WI38 (cell line): ENCODE measurements around the gene VCX2.
"Not testable (repeated sequence)": the region's sequence is repeated elsewhere in the genome, so short reads cannot be mapped to it uniquely, and the experiment has no call there.

Experiments used
- H3K4me3 ChIP-seq: 2 replicates; pipeline ENCODE4 v1.5.1; 2011; ENCODE audit warnings: low read depth, mild to moderate bottlenecking, control low read depth, low read length
- TF ChIP-seq, protein P1 (sequence below): IDR thresholded peaks from 2 replicates; pipeline ENCODE4 v1.5.1; 2012; ENCODE audit warnings: low read depth, mild to moderate bottlenecking, control low read depth, low read length

The VCX2 gene

DNA sequence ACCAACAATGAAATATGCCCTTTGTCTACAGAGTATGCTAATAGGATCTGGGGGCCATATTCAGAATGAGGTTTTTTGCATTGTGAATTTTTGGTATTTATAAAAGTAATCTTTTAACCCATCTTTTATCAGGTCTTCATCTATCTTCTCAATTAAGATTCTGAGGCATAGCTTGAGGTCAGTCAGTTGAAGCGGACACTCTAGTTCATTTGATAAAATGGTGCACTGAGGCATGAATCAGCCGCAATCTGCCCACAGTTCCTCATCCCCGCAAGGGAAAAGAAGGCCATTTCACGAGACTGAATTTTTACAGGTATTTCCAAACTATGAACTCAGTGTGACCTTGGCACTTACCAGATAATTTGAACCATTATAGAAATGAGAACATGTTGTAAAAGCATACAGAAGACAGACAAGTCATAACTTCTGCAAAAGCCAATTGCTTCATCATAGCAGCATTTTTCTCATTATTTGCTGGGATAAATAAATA is 19.3 kb upstream of the VCX2 start:
- H3K4me3 ChIP-seq, result no peak overlapping the region
- TF ChIP-seq, protein P1, sequence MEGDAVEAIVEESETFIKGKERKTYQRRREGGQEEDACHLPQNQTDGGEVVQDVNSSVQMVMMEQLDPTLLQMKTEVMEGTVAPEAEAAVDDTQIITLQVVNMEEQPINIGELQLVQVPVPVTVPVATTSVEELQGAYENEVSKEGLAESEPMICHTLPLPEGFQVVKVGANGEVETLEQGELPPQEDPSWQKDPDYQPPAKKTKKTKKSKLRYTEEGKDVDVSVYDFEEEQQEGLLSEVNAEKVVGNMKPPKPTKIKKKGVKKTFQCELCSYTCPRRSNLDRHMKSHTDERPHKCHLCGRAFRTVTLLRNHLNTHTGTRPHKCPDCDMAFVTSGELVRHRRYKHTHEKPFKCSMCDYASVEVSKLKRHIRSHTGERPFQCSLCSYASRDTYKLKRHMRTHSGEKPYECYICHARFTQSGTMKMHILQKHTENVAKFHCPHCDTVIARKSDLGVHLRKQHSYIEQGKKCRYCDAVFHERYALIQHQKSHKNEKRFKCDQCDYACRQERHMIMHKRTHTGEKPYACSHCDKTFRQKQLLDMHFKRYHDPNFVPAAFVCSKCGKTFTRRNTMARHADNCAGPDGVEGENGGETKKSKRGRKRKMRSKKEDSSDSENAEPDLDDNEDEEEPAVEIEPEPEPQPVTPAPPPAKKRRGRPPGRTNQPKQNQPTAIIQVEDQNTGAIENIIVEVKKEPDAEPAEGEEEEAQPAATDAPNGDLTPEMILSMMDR, result no peak

DNA sequence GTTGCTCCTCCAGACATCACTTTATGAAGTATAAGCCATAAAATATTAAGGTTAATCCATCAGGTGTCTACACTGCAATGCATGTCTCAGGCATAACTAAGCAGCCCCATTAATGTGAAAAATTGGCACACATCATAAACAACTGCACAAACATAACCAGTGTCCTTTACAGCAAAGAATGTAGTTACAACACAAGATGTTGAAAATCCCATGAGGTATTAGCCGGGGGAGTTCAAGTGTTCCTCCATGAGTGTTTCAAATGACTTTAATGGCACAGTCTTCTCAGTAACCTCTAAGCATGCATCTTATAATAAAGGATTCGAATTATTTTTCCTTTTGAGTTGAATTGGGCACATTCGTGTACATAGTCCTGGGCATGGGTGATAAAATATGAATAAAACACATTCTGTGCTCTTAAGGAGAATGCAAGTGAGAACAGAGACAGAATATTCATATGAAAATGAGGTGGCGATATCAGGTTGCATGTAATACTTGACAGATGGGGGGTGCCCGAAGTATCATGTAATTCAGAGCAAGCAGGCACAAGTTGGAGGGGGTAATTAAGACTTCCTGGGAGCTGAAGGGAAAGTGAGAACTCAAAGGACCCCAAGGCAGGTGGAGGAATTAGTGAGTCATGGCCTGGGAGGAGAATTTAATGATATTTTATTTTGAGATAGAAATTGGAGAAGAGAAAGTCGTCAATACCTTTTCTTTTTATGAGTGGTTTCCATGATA is 18.2 kb upstream of the VCX2 start:
- H3K4me3 ChIP-seq, result no peak overlapping the region
- TF ChIP-seq, protein P1, result no peak

DNA sequence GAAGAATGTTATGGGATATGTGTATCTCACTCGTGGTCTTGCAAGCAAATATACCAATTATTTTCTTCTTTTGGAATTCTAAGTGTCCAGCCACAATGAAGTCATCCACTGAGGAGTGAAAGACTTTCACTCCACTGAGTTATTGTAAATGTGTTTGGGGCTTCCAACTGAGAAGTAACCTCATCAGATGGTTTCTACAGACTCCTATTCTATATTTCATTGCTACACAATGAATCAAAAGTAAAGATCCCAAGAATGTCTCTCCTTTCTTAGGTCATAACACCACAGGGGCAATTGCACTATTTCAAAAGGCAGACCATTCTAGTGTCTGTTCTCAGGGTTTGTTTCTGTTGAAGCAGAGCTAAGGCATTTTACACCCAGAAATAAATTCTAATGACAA is 12.3 kb upstream of the VCX2 start:
- H3K4me3 ChIP-seq, result no peak overlapping the region
- TF ChIP-seq, protein P1, result no peak

- no peak overlapping the region for H3K4me3 ChIP-seq
- TF ChIP-seq, protein P1, result no peak
These were observed 8.6 kb upstream of the VCX2 start for GRCh38 chrX:8179656-8180055.

DNA sequence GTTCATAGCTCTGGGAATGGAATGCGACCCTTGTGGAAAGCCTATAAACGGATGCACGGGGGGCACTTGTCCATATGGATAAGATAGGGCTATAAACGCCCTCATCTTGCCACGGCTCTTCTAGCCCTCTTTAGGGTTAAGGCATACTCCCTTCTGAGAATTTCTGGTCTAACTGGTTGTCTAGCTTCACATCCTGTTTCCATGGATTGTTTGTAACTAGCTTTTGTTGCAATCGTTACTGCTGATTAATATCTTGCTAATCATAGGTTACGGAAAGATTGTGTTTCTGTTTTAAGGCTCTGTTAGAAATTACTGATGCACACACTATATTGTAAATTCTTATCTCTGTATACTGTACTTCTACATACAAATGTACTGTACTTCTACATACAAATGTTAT is 17.1 kb downstream of the VCX2 start:
- H3K4me3 ChIP-seq, result not testable (repeated sequence)

GRCh38 chrX:8147226-8147625 is 23.8 kb downstream of the VCX2 start:
- no peak overlapping the region for H3K4me3 ChIP-seq
- TF ChIP-seq, protein P1, result no peak

- TF ChIP-seq, protein P1, result no peak
These were observed 26.1 kb downstream of the VCX2 start for GRCh38 chrX:8144925-8145324.

GRCh38 chrX:8141896-8142295 is 29.2 kb downstream of the VCX2 start:
- TF ChIP-seq, protein P1, result no peak
- H3K4me3 ChIP-seq, result no peak overlapping the region

More at GRCh38 chrX:8144925-8145324, 26.1 kb downstream of the VCX2 start:
- H3K4me3 ChIP-seq, result no peak overlapping the region
